ENCODE data around the gene NOTCH3.

NOTCH3 gene

DNA sequence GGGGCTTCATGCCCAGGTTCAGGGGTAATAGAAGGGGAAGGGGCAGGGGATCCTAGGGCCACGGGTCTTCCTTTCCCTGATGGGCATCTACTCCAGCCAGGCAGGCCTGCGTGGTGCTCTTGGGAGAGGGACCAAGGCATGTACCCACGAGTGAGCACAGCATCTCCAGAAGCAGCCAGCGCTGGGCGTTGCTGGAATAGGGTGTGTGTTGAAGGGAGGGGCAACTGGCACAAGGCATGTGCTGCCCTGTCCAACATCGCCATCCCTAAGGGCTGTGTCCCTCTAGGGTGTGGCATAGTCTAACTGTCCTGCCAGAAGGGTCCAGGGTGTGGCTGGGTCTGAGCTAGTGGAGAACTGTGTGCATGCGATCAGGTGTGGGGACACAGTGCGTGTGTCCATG, 2.9 kb downstream of the NOTCH3 start:
- no peak for DNase-seq

DNA sequence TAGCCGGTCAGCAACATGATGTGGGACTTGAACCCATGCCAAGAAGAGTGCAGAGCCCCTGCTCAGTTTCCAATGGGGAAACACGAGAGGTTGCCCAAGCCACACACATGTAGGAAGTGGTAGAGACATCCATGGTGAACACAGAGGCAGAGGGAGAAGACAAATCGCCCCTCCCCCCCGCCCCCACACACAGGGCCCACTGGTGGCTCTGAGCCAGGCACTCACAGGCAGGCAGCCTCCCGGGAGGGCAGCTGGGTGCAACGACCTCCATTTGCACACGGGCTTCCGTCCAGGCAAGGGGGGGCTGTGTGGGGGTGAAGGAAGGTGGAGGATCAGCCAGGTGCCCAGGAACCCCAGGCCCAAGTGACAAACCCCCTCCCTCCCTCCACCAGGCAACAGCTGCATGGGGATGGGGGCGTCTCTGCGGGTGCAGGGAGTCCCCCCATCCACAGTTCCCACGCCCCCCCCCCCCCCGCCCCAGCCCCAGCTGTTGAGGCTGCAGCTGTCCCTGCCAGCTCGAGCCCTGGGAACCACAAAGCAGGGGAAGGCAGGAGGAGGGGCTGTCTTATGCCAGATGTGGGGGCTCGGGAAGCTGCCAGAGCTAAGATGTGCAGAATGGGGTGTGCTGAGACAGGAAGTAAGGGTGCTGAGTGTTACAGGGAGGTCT, 3.4 kb downstream of the NOTCH3 start:
- DNase-seq, result no peak

DNA sequence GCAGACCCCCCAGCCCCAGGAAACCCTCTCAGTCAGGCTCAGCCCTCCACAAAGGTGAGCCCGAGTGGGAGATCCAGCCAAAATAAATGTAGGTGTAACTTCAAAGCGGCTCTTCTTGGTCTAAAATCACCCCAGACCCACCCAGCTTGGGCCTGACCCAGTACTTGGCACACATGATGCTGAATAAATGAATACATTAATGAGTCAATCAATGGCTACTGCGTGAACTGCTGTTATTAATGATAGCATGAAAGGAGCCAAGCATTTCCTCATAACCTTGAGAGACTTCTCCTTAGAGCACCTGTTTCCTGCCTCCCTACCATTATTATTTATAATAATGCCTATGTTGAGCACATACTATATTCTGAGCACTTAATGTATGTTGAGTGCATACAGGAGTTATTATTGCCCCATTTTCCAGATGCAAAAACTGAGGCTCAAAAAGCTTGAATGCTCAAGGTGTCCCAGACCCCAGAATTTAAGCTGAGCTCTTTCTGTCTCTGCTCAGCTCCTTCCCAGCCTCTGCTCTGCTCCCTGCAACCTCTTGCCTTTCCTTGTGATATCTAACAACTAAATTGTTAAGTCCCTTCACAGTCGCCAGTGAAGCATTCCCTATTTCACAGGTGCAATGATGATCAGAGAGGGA, 4.3 kb downstream of the NOTCH3 start:
- no peak for DNase-seq

- peak in 2 of 58 donors; percentile 8 to 42 for DNase-seq
Observed at GRCh38 chr19:15195371-15196334, 5.1 kb downstream of the NOTCH3 start.

- DNase-seq, result peak in 7 of 58 donors; percentile 1 to 37 (median 25)
Observed at GRCh38 chr19:15194938-15195337, 5.9 kb downstream of the NOTCH3 start.

- no peak for DNase-seq
Observed at GRCh38 chr19:15191982-15192381, 8.8 kb downstream of the NOTCH3 start.

- no peak for DNase-seq
Observed at GRCh38 chr19:15191514-15191913, 9.3 kb downstream of the NOTCH3 start.

DNA sequence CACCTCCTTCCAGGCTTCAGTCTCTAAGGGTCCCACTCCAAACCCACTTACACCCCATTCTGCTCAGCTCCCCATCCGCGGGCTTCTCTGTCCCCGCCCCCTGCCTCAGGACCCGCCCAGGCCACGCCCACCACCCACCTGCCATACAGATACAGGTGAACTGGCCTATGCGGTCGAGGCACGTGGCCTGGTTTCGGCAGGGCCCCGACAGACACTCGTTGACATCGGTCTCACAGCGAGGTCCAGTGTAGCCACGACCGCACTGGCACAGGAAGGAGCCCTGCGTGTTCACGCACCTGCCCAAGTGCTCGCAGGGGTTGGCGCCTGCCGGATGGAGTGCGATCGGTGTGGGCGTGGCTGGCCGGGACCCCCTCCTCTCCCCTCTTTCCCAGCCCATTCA, 11.9 kb downstream of the NOTCH3 start:
- DNase-seq, result no peak

- DNase-seq, result no peak
Observed at GRCh38 chr19:15187026-15188007, 13.5 kb downstream of the NOTCH3 start.

GRCh38 chr19:15185188-15185587, 15.6 kb downstream of the NOTCH3 start:
- no peak for DNase-seq

GRCh38 chr19:15184776-15185175, 16.0 kb downstream of the NOTCH3 start:
- no peak for DNase-seq

- DNase-seq, result no peak
Observed at GRCh38 chr19:15181394-15181793, 19.4 kb downstream of the NOTCH3 start.

DNA sequence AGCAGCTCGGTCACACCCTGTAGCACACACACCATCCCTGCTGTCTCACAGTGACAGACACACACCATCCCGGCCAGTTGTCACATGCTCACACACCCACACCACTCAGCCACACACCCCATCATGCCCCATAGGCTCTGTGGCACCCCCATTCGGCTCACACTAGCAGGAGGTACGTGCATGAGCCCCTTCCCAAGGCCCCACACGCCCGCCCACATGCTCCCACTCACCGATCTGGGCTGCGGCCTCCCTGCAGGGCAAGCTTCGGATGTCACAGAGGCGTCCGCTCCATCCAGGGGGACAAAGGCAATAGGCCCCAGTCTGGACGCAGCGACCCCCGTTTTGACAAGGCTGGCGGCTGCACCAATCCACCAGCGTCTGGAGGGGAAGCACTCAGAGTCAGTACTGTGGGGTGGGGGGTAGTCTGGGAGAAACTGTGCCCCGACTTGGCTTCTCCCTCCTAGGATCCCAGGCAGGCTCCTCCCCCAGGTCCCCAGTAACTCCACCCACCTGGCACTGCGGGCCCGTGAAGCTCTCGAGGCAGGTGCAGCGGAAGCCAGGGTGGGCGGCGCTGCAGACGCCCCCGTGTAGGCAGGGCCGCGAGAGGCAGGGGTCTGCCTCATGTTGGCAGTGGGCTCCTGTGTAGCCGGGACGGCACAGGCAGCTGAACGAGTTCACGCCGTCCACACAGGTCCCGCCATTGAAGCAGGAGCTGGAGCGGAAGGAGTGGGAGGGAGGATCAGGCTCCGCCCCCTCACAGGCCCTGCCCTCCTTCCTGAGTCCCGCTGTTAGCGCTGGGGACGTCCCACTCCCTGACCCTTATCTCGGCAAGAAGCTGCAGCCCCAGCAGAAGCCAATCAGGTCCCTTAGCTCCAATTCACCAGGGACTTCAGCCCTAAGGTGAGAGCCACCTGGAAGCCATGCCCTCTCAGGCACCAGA, 20.1 kb downstream of the NOTCH3 start:
- no peak for DNase-seq

- DNase-seq, result no peak
Observed at GRCh38 chr19:15178629-15179308, 22.0 kb downstream of the NOTCH3 start.

DNA sequence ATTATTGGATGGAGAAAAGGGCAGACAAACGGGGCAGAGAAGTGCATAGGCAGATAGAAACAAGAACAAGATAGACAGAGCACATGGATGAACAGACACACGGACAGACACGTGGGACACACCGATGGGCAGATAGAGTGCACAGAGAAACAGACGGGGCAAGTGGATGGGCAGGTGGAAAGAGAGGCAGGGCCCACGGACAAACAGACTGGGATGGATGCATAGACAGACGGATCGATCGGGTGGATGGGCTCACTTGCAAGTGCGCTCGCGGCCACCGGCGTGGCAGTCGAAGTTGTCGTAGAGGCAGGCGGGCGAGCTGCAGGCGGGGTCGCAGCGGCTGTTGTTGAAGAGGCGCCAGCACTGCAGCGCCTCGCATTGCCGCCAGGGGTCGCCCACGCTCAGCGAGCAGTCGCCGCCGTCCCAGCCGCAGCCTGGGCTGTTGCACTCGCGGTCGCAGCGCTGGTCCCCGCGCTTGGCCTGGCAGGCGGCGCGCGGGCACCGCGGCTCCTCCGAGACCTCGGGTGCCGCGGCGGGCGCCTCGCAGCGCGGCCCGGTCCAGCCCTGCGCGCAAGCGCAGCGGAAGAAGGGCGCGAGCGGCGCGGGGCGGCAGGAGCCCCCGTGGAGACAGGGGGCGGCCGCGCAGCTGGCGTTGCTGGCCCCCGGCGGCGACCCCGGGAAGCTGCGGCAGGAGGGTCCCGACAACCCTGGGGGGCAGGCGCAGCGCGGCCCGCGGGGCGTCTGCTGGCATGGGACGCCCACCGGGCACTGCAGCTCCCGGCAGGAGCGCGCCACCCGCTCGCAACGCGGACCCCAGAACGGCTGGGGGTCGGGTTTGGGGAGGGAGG, 23.3 kb downstream of the NOTCH3 start:
- peak in 55 of 58 donors; percentile 3 to 82 (median 43) for DNase-seq

GRCh38 chr19:15175609-15176008, 25.2 kb downstream of the NOTCH3 start:
- no peak for DNase-seq

DNA sequence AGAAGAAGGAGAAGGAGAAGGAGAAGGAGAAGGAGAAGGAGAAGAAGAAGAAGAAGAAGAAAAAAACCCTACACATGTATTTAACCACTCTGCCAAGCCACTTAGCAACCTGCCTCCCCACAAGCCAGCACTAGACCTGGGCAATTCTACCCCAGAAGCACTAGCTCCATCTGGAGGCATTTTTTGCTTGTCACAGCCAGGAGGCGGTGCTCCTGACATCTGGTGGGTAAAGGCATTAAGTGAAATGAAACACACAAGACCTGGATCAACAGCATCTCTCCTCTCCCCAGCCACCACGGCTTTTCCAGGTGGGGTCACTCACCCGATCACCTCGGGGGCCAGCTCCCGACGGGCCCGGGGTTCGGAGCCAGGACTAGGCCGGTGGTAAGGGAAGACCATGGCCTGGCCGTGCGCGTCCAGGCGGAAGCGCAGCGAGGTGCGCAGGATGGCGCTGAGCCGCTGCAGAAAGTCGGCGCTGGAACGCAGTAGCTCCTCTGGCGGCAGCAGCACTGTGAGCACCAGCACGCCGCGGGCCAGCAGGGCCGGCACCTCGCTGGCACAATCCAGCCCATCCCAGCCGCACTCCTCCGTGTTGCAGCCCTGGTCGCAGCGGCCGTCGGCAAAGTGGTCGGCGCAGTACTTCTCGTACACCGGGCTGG, 26.9 kb downstream of the NOTCH3 start:
- no peak for DNase-seq

Measured in anterior cingulate cortex (tissue), 58 donors.